Activated CD4-positive, alpha-beta T cell treated with anti-CD3 and anti-CD28 coated beads for 48 hours (primary cell): Measurements from ENCODE around the gene ANP32A.

Experiments
- DNase-seq: peaks from one replicate; pipeline ENCODE4 v3.0.0-alpha.2; 2020

Gene ANP32A

GRCh38 chr15:68819495-68820294 is 1.0 kb downstream of the ANP32A start:
- DNase-seq = peak; percentile 65

GRCh38 chr15:68818769-68819494 is 1.8 kb downstream of the ANP32A start:
- peak; percentile 58 for DNase-seq

GRCh38 chr15:68818066-68818768 is 2.5 kb downstream of the ANP32A start:
- peak; percentile 78 for DNase-seq

- peak; percentile 78 for DNase-seq
These were observed 3.2 kb downstream of the ANP32A start for GRCh38 chr15:68817304-68818065.

- DNase-seq = no peak
These were observed 3.8 kb downstream of the ANP32A start for GRCh38 chr15:68816795-68817303.

GRCh38 chr15:68816158-68816557 is 4.5 kb downstream of the ANP32A start:
- DNase-seq = no peak

- DNase-seq = no peak
These were observed 5.1 kb downstream of the ANP32A start for GRCh38 chr15:68815598-68815997.

- DNase-seq = no peak
These were observed 6.1 kb downstream of the ANP32A start for GRCh38 chr15:68814596-68814995.

- no peak for DNase-seq
These were observed 7.9 kb downstream of the ANP32A start for GRCh38 chr15:68812597-68813431.

- DNase-seq = no peak
These were observed 8.6 kb downstream of the ANP32A start for GRCh38 chr15:68812069-68812468.

- DNase-seq = no peak
These were observed 11.2 kb downstream of the ANP32A start for GRCh38 chr15:68809517-68809916.

- no peak for DNase-seq
These were observed 11.9 kb downstream of the ANP32A start for GRCh38 chr15:68808770-68809169.

- DNase-seq = no peak
These were observed 12.6 kb downstream of the ANP32A start for GRCh38 chr15:68808091-68808490.

- no peak for DNase-seq
These were observed 13.4 kb downstream of the ANP32A start for GRCh38 chr15:68807249-68807648.

- no peak for DNase-seq
These were observed 14.3 kb downstream of the ANP32A start for GRCh38 chr15:68806220-68807060.

- DNase-seq = no peak
These were observed 18.3 kb downstream of the ANP32A start for GRCh38 chr15:68802373-68802772.

GRCh38 chr15:68801572-68802148 is 19.0 kb downstream of the ANP32A start:
- DNase-seq = no peak

GRCh38 chr15:68800875-68801274 is 19.8 kb downstream of the ANP32A start:
- DNase-seq = no peak

- no peak for DNase-seq
These were observed 22.2 kb downstream of the ANP32A start for GRCh38 chr15:68798346-68799094.
